Adrenal gland (tissue), 5 donors: ENCODE results near the gene GPR171.

Source experiments
- CTCF ChIP-seq, 6 experiments: fragments of 450-650 bp in 4 of 6; fragments of 200-600 bp in 2 of 6; sonication (generic) in 1 of 6; IDR thresholded peaks; 1 replicate in 5 of 6; 2 replicates in 1 of 6; pipeline versions ENCODE4 v1.5.1 to v1.8.0; 2016 to 2021; ENCODE audit warnings: antibody characterized with exemption in 6 of 6, mild to moderate bottlenecking in 2 of 6, moderate library complexity in 1 of 6
- POLR2A ChIP-seq, 2 donors: fragments of 450-650 bp; IDR thresholded peaks; one replicate each; pipeline ENCODE4 v1.6.1; 2017; ENCODE audit warnings: antibody characterized with exemption in 2 of 2, mild to moderate bottlenecking in 2 of 2, moderate library complexity in 1 of 2
- donor health status: DM: no; HTN: no; CAD: no.

GRCh38 chr3:151168269-151169094 is 34.5 kb downstream of the GPR171 start:
- TF ChIP-seq CTCF (IDR thresholded peaks at IDR 0.05) (peak; percentile 50 to 87 (median 76)), POLR2A (IDR thresholded peaks at IDR 0.05) (no peak)
